22Rv1 (cell line): ENCODE data around the gene OCLN.
"Not testable (repeated sequence)": the region's sequence is repeated elsewhere in the genome, so short reads cannot be mapped to it uniquely, and the experiment has no call there.

ENCODE experiments used
- CTCF ChIP-seq: fragments of 450-650 bp; IDR thresholded peaks from 2 replicates; pipeline ENCODE4 v1.5.1; 2017; ENCODE audit warnings: mild to moderate bottlenecking
- ZFX ChIP-seq: fragments of 450-650 bp; IDR thresholded peaks from 2 replicates; pipeline ENCODE4 v1.6.1; 2017; ENCODE audit warnings: antibody characterized with exemption, borderline replicate concordance

- not testable (repeated sequence) for TF ChIP-seq CTCF, ZFX
These were observed 45.3 kb downstream of the OCLN start for GRCh38 chr5:69537911-69538310.
